Embryonic facial prominence (tissue), 1 donor: ENCODE results near the gene ARAP1.

Experiments used
- DNase-seq: peaks from one replicate; pipeline ENCODE4 v3.0.0-alpha.2; 2016; ENCODE audit errors: extremely low spot score

The ARAP1 gene

DNA sequence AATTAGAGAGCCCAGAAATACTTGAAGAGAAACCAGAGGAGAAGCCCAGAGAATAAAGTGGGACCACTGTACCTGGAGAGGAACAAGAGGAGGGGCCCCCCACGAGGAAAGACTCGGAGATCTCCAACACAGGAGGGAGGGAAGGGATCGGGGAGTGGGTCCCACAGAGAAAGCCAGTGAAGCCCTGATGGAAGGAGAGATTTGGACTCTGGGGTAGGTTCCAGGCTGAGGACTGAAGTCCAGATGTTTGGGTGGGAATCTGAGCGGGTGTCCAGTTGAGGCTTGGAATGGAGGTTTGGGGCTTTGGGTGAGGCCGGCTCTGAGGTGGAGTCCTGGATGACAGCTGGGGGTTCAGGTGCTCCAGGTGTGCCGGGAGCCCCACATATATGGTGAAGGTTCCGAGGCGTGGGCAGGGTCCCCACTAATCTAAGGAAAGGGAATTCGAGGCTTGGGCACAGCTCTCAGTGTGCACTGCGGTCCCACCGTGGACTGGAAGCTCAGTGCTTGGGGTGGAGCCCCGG is 110.6 kb downstream of the ARAP1 start:
- DNase-seq = no peak

DNA sequence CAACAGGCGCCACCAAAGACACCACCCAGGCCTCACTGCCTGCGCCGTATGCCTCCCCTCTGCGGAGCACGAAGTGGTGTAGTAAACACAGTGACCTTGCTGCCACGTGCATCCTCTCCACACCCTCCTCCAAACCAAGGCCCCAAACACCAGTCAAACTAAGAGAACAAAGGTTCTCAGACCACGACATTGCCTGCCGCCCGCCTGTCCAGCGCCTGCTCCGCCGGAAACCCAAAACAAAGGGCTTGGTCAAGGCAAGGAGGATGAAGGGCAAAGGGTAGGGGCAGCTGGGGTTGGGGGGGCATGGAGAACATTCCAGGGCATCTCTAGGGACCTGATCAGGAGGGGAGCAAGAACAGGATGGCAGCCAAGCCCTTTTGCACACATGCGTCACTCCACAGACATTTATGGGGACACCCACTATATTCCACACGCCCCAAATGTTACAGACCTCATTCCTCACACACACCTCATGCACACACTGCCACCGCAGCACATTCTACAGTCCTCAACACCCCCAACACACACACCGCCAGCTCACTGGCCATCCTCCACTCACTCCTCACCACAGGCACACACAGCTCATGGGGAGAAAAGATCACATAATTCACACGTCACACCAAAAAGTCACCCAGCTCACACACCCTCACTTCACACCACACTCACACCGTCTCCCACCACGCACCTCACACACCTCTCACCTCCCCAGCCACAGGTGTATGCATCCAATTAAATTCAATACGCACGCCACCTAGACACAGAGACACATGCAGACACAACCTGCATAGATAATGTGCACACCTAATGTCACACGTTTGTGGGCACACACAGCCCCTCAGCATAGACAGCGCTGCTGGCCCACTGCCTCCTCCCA is 112.5 kb downstream of the ARAP1 start:
- DNase-seq = no peak

DNA sequence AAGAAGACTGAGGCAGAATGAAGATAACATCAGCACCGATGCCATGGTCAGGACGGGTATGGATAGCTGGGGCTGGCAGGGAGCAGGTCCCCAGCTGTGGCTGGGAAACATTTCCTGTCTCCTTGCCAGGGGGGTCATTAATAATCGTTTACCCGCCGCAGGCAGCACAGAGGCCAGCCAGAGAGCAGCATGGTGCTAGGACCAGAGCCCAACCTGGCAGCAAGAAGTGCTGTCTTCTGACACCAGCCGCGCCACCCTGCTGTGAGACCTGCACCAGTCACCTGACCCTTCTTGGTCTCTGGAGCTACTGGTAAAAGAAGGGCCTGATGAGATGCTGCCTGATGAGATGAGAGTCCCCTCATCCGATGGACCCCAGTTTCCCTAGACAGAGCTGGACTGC is 114.3 kb downstream of the ARAP1 start:
- DNase-seq = no peak

DNA sequence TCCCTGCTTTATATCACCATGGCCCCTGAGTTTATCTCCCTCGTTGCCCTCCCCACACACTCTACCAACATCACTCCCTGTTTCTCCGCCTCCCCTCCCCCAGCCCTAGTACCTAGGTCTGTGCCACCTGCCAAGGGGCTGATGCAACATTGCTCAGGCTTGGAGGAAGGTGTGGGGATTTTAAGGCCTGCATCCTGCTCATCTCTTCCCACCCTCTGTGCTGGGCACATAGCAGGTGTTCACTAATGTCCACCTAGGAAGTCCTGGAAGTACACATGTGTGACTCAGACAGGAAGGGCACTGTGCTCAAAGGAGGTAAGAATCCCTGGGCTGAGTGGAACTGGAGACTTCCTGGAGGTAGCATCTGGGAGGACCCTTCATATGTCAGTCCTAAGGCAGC is 115.0 kb downstream of the ARAP1 start:
- no peak for DNase-seq

DNA sequence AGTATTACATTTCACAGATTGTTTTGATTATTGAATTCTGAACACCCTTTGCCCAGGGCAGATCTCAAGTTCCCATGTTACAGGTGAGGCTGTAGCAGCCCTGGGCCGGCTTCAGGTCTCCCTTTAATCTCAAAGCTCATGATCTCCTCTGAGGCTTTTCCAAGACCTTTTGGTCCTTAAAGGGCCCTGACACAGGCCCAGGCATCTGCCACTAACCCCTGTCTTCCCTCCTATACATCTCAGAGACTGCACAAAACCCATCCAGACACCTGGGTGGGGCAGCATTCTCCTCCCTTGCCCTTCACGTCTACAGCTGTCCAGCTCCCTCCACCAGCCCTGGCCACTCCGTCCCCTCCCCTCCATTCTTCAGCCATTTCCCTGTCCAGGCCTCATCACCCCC is 115.8 kb downstream of the ARAP1 start:
- no peak for DNase-seq

DNA sequence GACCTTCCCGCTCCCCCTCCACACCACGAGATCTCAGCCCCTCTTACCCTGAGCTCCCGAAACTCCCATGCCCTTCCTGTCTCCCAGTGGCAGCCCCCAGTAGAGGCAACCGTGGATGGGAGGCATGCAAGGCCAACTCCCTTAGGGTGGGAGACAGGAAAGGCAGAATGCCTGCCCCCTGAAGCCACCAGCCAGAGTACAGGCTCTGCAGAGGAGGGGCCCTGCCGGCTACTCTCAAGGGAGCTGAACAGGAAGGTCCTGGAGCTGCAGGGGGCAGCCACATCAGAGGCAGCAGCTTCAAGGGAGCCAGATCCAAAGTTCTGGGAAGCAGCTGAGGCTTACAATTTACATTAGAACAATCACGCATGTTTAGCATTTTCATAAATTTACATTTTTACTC is 116.3 kb downstream of the ARAP1 start:
- DNase-seq = peak; percentile 26

DNA sequence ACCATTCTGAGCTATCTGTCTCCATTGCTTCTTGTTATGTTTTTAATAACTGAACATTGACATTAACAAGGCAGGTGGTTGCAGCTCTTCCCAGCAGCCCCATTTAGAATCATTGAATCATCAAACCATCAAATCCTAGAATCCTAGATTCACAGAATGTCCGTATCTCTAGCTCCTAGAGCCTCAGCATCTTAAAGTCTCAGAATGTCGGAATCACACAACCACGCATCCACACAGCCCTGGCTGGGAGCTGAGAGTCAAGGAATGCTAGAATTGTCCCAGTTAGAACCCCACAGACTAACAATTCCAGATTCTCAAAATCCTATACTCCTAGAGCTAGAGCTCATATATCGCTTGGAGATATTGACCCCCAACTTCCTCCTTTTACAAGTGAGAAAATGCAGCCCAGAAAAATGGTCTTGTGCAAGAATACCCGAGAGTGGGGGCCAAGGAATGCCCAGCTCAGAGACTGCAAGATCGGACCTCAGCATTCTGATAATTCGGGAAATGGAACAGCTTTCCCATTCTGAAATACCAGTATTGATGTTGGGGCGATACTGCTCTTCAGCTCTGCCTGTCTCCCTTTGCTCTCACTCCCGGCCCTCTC is 116.8 kb downstream of the ARAP1 start:
- no peak for DNase-seq
